A549 treated with Hydrocortisone at 1 μM for 4 hours (cell line): ENCODE measurements around the gene AGXT. TPM values are rescaled to one million over a fixed set of nuclear protein-coding genes. Genes with fewer than 3 reads are reported as not detected.

Source experiments
- total RNA-seq: library from RNA; stranded (reverse); fragments of 200-300 nt; extraction: Qiagen RNA extraction; gene quantifications from 5 replicates; pipeline ENCODE4 v1.2.3, GENCODE V29; 2022

AGXT gene
- total RNA-seq: not detected in 5 replicates

GRCh38 chr2:240868286-240869108, at the start of gene AGXT:
AGXT (plus strand) TSS chr2:240868824; CDS start chr2:240868866, 42 bp downstream.

GRCh38 chr2:240819858-240820606, 48.6 kb upstream of the AGXT start, which contains the start of gene KIF1A:
KIF1A (minus strand) TSS chr2:240820219; CDS start chr2:240797752, 22,467 bp downstream.

GRCh38 chr2:240895656-240896388, 27.2 kb downstream of the AGXT start, which contains the start of gene MAB21L4:
MAB21L4 (minus strand) TSS chr2:240896156; CDS start chr2:240895997, 159 bp downstream.

GRCh38 chr2:240906141-240906910, 37.7 kb downstream of the AGXT start, which contains the start of gene CROCC2:
CROCC2 (plus strand) TSS chr2:240906336; CDS start chr2:240906514, 178 bp downstream.

Other genes starting within 250 kb of the AGXT start
- gene GPR35, start 243.3 kb upstream of the AGXT start, total RNA-seq: 0.61 to 0.90 TPM (median 0.87 TPM) in 5 replicates
- gene AQP12B, start 185.9 kb upstream of the AGXT start, total RNA-seq: not detected in 5 replicates
- not detected in 5 replicates for gene AQP12A, start 177.0 kb upstream of the AGXT start, total RNA-seq
- 0.74 to 1.4 TPM (median 0.84 TPM) in 5 replicates for gene KIF1A, start 48.6 kb upstream of the AGXT start, total RNA-seq
- gene MAB21L4, start 27.3 kb downstream of the AGXT start, total RNA-seq: 0.12 to 0.54 TPM (median 0.24 TPM) in 4 of 5 replicates, not detected in the other
- not detected in 5 replicates for gene CROCC2, start 37.5 kb downstream of the AGXT start, total RNA-seq
- 0.47 to 1.2 TPM (median 0.83 TPM) in 5 replicates for gene SNED1, start 129.8 kb downstream of the AGXT start, total RNA-seq
- 22.2 to 34.4 TPM (median 23.1 TPM) in 5 replicates for gene MTERF4, start 233.5 kb downstream of the AGXT start, total RNA-seq